Chondrocyte (in vitro differentiated cells): ENCODE data around the gene CDK14. TPM values are rescaled to one million over a fixed set of nuclear protein-coding genes. Genes with fewer than 3 reads are reported as not detected.

Experiments used
- DNase-seq: peaks from one replicate; pipeline ENCODE4 v3.0.0; 2021; ENCODE audit warnings: mixed read lengths, low spot score
- H3K27ac Mint-ChIP-seq: one replicate; pipeline ENCODE4 v1.8.0; 2021; ENCODE audit warnings: mild to moderate bottlenecking, moderate library complexity, mixed read lengths; ENCODE audit not compliant: unreplicated experiment
- H3K27me3 Mint-ChIP-seq: 2 replicates; pipeline ENCODE4 v1.8.0; 2021; ENCODE audit warnings: low read depth, mixed read lengths
- H3K36me3 Mint-ChIP-seq: 2 replicates; pipeline ENCODE4 v1.8.0; 2021; ENCODE audit warnings: low read depth, mixed read lengths
- H3K4me1 Mint-ChIP-seq: 2 replicates; pipeline ENCODE4 v1.8.0; 2021; ENCODE audit warnings: low read depth, mild to moderate bottlenecking, mixed read lengths
- H3K4me3 Mint-ChIP-seq: one replicate; pipeline ENCODE4 v1.8.0; 2021; ENCODE audit warnings: mild to moderate bottlenecking, moderate library complexity, mixed read lengths; ENCODE audit not compliant: unreplicated experiment
- H3K9me3 Mint-ChIP-seq: 2 replicates; pipeline ENCODE4 v1.8.0; 2021; ENCODE audit warnings: low read depth, mixed read lengths
- CTCF ChIP-seq: fragments of 200-600 bp; sonication (generic); IDR thresholded peaks from 2 replicates; pipeline ENCODE4 v1.5.0; 2021; ENCODE audit warnings: antibody characterized with exemption, mild to moderate bottlenecking, moderate library complexity
- total RNA-seq: library from RNA; stranded (reverse); gene quantifications from 3 replicates; pipeline ENCODE4 v1.2.1, GENCODE V29; 2021

Gene CDK14
- total RNA-seq, 1 donor from 2014 or later, result 61.4 TPM

GRCh38 chr7:90747516-90747915, 151.4 kb downstream of the CDK14 start:
- Mint-ChIP-seq H3K4me1 (peaks cover 20% of the 10 kb centered on the region), H3K27ac (no peak overlapping the region), H3K27me3 (no peaks in the 10 kb centered on the region), H3K36me3 (peaks cover 10% of the 10 kb centered on the region), H3K4me3 (no peak overlapping the region), H3K9me3 (no peaks in the 10 kb centered on the region)
- no peak for TF ChIP-seq CTCF
- DNase-seq, result no peak

GRCh38 chr7:90749262-90749661, 153.1 kb downstream of the CDK14 start:
- no peak overlapping the region for H3K27ac Mint-ChIP-seq
- peaks cover 20% of the 10 kb centered on the region for H3K4me1 Mint-ChIP-seq
- H3K4me3 Mint-ChIP-seq, result no peak overlapping the region
- H3K36me3 Mint-ChIP-seq, result peaks cover 12% of the 10 kb centered on the region
- no peak for TF ChIP-seq CTCF
- no peak for DNase-seq
- H3K9me3 Mint-ChIP-seq, result peaks cover 5% of the 10 kb centered on the region
- no peaks in the 10 kb centered on the region for H3K27me3 Mint-ChIP-seq

GRCh38 chr7:90749774-90750173, 153.7 kb downstream of the CDK14 start:
- DNase-seq, result no peak
- peak; percentile 57 for TF ChIP-seq CTCF

GRCh38 chr7:90751595-90751994, 155.5 kb downstream of the CDK14 start:
- Mint-ChIP-seq H3K4me3 (no peak overlapping the region), H3K27ac (no peak overlapping the region), H3K36me3 (peaks cover 11% of the 10 kb centered on the region), H3K9me3 (peaks cover 9% of the 10 kb centered on the region), H3K27me3 (no peaks in the 10 kb centered on the region), H3K4me1 (peaks cover 23% of the 10 kb centered on the region)
- DNase-seq, result no peak
- no peak for TF ChIP-seq CTCF

More at GRCh38 chr7:90749774-90750173, 153.7 kb downstream of the CDK14 start:
- Mint-ChIP-seq H3K4me1 (peaks cover 22% of the 10 kb centered on the region), H3K4me3 (no peak overlapping the region), H3K27me3 (no peaks in the 10 kb centered on the region), H3K9me3 (peaks cover 8% of the 10 kb centered on the region), H3K36me3 (peaks cover 12% of the 10 kb centered on the region), H3K27ac (no peak overlapping the region)

GRCh38 chr7:90752051-90752450, 155.9 kb downstream of the CDK14 start:
- H3K27me3 Mint-ChIP-seq, result no peaks in the 10 kb centered on the region
- no peak overlapping the region for H3K27ac Mint-ChIP-seq
- H3K4me3 Mint-ChIP-seq, result no peak overlapping the region
- H3K9me3 Mint-ChIP-seq, result peaks cover 9% of the 10 kb centered on the region
- no peak for DNase-seq
- H3K36me3 Mint-ChIP-seq, result peaks cover 11% of the 10 kb centered on the region
- TF ChIP-seq CTCF, result no peak
- H3K4me1 Mint-ChIP-seq, result peaks cover 22% of the 10 kb centered on the region
